UCSD-AML1 (cell line): ENCODE data around the gene MARVELD3.
"Not testable (repeated sequence)": the region's sequence is repeated elsewhere in the genome, so short reads cannot be mapped to it uniquely, and the experiment has no call there.

Experiments used
- DNase-seq: peaks from one replicate; lab custom pipeline; 2025; ENCODE audit not compliant: unreplicated experiment; lab: John Stamatoyannopoulos, UW

MARVELD3 gene

DNA sequence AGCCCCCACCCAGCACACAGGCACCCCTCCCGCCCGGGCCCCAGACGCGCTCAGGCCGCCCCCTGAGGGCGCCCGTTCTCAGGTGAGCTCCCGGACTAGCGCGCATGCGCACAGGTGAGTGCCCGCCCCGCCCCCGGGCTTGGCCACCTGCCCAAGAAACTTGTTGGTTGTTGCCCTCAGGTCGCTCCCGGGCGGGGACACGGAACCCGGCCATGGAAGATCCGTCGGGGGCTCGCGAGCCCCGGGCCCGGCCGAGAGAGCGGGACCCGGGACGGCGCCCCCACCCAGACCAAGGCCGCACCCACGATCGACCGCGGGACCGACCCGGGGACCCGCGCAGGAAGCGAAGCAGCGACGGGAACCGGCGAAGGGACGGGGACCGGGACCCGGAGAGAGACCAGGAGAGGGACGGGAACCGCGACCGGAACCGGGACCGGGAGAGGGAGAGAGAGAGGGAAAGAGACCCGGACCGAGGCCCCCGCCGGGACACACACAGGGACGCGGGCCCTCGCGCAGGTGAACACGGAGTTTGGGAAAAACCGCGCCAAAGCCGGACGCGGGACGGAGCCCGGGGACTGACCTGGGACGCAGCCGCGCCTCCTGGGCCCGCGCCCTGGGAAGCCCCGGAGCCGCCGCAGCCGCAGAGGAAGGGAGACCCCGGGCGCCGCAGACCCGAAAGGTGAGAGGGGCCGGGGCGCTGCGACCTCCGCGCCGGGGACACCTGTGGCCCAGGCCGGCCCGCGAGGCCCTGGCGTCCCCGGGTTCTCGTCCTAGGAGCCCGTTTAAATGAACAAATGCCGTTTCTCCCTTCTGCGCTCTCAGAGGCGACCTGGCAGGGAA lies at the start of gene MARVELD3:
Gene MARVELD3 (plus strand): TSS at position 167 of the 840 bp plus-strand sequence. CDS start 46 bp downstream, at position 213.
- DNase-seq, result no peak

GRCh38 chr16:71576971-71577370 lies 49.0 kb upstream of the MARVELD3 start, which contains the start of gene TAT:
TSS of gene TAT (minus strand) at chr16:71577092. CDS start at chr16:71576415, 677 bp downstream.
- no peak for DNase-seq

- DNase-seq, result not testable (repeated sequence)
Observed at GRCh38 chr16:71582553-71582848, 43.5 kb upstream of the MARVELD3 start.

- no peak for DNase-seq
Observed at GRCh38 chr16:71584543-71585317, 41.3 kb upstream of the MARVELD3 start.

DNA sequence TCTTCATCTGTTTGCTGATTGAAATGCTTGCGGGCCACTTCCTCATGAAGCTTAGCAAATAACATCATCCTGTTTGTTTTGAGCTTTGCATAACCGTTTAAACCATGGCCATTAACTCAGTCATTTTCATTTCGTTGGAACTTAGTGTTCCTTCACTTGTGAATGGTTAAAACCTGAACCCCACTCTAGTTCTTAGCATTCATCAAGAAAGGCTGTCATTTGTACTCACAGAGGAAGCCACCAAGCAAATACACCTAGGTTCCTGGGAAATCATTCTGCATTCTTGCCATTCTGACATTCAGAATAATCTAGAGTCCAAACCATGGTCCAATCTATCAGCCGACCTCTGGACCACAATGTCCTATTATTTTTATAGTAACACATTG lies 40.7 kb upstream of the MARVELD3 start:
- DNase-seq, result no peak

DNA sequence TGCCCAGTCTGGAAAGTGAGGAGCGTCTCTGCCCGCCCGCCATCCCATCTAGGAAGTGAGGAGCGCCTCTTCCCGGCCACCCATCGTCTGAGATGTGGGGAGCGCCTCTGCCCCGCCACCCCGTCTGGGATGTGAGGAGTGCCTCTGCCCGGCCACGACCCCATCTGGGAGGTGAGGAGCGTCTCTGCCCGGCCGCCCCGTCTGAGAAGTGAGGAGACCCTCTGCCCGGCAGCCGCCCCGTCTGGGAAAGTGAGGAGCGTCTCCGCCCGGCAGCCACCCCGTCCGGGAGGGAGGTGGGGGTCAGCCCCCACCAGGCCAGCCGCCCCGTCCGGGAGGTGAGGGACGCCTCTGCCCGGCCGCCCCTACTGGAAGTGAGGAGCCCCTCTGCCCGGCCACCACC lies 36.6 kb upstream of the MARVELD3 start:
- DNase-seq, result not testable (repeated sequence)

GRCh38 chr16:71590071-71590470 lies 35.9 kb upstream of the MARVELD3 start:
- DNase-seq, result not testable (repeated sequence)

DNA sequence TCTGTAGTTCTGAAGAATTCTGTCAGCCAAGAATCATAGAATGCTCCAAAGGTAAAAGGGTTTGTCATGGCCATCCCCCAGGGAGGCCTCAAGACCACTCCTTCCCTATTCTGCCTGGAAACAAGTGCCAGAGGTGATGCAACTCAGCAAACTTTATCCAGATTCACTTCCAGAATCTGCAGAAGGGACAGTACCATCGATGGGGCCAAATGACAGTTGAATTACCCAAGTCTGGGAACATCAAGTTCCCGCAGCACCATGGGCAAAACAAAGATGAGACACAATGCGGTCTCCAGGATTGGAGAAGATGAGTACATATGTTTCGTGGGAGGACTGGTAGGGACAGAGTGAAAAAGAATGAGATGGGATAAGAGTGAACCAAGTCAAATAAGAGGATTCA lies 35.4 kb upstream of the MARVELD3 start:
- DNase-seq, result no peak

DNA sequence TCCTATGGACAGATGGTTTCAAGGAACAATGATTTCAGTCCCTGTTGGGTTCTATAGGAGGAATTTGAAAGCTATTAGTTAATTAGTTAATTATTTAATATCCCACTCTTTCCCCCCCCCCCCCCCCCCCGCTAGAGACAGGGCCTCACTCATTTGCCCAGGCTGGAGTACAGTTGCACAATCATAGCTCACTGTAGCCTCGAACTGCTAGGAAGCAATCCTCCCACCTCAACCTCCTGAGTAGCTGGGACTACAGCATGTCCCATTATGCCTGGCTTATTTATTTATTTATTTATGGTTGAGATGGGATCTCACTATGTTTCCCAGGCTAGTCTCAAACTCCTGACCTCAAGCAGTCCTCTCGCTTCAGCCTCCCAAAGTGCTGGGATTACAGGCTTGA lies 34.1 kb upstream of the MARVELD3 start:
- no peak for DNase-seq

GRCh38 chr16:71593048-71593999 lies 32.7 kb upstream of the MARVELD3 start:
- no peak for DNase-seq

GRCh38 chr16:71594000-71594646 lies 31.9 kb upstream of the MARVELD3 start:
- no peak for DNase-seq

DNA sequence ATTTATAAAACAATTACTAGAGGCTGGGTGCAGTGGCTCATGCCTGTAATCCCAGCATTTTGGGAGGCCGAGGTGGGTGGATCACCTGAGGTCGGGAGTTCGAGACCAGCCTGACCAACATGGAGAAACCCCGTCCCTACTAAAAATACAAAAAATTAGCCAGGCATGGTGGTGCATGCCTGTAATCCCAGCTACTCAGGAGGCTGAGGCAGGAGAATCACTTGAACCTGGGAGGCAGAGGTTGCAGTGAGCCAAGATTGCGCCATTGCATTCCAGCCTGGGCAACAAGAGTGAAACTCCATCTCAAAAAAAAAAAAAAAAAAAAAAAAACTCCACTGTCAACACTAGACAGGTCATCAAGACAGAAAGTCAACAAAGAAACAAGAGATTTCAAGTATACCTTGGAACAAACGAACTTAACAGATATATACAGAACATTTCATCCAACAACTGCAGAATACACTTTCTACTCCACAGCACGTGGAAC lies 30.6 kb upstream of the MARVELD3 start:
- not testable (repeated sequence) for DNase-seq

DNA sequence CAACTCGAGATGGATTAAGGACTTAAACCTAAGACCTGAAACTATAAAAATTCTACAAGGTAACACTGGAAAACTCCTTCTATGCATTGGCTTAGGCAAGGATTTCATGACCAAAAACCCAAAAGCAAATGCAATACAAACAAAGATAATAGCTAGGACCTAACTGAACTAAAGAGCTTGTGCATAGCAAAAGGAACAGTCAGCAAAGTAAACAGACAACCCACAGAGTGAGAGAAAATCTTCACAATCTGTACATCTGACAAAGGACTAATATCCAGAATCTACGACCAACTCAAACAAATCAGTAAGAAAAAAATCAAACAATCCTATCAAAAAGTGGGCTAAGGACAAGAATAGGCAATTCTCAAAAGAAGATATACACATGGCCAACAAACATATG lies 27.6 kb upstream of the MARVELD3 start:
- DNase-seq, result not testable (repeated sequence)

GRCh38 chr16:71600822-71601221 lies 25.2 kb upstream of the MARVELD3 start:
- DNase-seq, result no peak

- no peak for DNase-seq
Observed at GRCh38 chr16:71609066-71609465, 16.9 kb upstream of the MARVELD3 start.

DNA sequence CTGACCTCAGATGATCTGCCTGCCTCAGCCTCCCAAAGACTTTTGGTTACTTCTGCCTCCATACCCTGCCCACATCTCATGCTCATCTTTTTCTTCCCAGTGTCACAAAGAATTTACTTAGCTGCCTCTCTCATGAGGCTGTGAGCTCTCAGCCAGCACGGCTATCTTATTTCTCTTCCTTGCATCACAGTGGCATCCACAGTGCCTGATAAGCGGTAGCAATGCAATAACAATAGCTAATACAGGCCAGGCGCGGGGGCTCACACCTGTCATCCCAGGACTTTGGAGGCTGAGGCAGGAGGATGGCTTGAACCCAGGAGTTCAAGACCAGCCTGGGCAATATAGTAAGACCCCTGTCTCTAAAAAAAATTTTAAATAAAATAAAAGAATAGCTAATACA lies 15.5 kb upstream of the MARVELD3 start:
- DNase-seq, result no peak

DNA sequence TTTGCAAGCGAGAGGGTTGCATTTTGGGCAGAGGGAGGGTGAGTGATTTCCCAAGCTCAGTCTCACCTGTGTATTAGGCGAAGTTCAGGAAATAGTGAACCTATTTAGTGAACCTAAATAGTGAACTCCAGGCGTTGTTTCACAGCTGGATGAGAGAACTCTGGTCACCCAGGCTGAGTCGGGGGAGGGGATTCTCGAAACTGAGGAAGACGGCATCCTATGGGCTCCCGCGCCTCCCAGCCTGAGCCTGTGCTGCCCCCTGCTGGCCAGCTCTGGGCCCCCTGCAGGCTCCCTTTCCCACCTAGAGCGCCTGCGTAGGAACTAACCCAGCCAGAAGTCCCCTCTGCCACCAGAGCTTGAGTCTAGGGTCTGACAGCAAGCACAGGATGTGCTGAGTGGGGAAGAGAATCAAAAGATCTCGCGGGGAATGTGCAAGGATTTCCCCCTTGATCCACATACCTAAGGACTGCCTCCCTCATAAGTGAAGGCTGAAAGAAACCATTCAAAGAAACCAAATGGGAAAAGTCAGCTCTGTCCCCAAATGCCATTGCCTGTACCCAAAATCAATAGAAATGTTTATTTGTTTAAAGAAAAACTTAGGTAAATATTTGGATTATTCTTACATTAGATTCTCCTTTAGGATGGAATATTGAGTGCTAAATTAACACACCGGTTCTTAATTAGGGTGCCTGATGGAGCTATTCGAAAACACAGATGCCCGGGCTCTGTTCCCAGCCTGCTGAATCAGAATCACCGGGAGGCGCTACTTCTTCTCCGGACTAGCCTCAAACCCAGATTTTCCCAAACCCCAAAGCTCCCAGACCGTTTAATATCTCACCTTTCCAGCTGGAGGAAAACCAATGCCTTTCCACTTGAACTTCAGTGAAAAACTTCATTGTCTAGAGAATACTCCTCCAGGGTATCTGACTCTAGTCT lies 14.8 kb upstream of the MARVELD3 start:
- DNase-seq, result peak; percentile 64

DNA sequence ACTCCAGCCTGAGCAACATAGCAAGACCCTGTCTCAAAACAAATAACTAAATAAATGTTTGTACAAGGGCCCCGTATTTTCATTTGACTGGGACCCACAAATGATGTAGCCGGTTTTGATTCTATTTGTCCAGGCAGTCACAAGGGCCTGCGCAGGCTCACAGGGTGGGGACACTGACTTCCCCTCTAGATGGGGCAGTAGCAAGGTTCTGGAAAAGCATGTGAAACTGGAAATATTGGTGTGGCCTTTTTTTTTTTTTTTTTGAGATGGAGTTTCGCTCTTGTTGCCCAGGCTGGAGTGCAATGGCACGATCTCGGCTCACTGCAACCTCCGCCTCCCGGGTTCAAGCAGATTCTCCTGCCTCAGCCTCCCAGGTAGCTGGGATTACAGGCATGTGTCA lies 11.0 kb upstream of the MARVELD3 start:
- not testable (repeated sequence) for DNase-seq

GRCh38 chr16:71618429-71618828 lies 7.6 kb upstream of the MARVELD3 start:
- no peak for DNase-seq
